ENCODE results near the gene CPLANE1. TPM values are rescaled to one million over a fixed set of nuclear protein-coding genes. Genes with fewer than 3 reads are reported as not detected.

Gene CPLANE1
- total and polyA plus RNA-seq, 10 of the 15 experiments (the other 5 are each of a cell fraction or from before 2014, with no cell fraction given), result 1.7 to 14.8 (median 6.7) TPM

DNA sequence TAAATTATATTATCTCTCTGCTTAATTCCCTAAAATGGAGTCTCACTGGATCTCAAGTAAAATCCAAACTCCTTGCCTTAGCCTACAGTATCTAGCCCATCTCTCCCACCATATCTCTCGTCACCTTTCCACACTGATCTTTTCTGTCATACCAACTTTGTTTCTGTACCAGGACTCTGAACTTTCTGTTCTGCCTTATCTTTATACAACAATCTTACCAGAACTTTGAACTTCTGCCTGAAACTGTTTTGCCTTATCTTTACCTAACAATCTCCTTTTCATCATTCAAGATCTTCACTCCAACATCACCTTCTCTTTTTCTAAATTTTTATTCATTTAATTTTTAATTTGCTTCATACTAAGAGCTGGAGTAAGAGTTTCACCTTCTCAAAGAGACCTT, 139.0 kb downstream of the CPLANE1 start:
- no peak overlapping the region for H3K4me3 ChIP-seq
- RAD21 ChIA-PET (ENCODE audit: unreplicated experiment), result no interaction called here
- intact Hi-C loops (cut with micrococcal nuclease; ENCODE audit: unreplicated experiment) (loop anchor here (5.0 kb wide), 1 partner anchor 72 kb away; no protein-coding TSS in a partner anchor), in situ Hi-C loops (cut with MboI) (no loop called here)
- H3K79me2 ChIP-seq (ENCODE audit: control insufficient read depth, insufficient read depth, low read length), result no peaks in the 10 kb centered on the region
- peaks cover 9% of the 10 kb centered on the region; the same call in 2 of the 3 replicates for H3K9me3 ChIP-seq (replicated peaks; ENCODE audit: control insufficient read depth, insufficient read depth, low read length)
- H3K9ac ChIP-seq (ENCODE audit: control insufficient read depth, insufficient read depth, low read length), result no peak overlapping the region
- H3K36me3 ChIP-seq (ENCODE audit: control insufficient read depth in 2 of 2, insufficient read depth in 2 of 2, low read length in 1 of 2), result peaks cover 0 to 1% of the 10 kb centered on the region in 2 experiments; a peak in 1 of 4 replicates
- 100% methylated on average over 1 of the region's 1 CpG for WGBS (ENCODE audit: insufficient coverage, insufficient replicate concordance, low lambda C conversion rate, missing lambda C conversion rate)
- BruUV-seq (replicated peaks), result no TSS peak
- ATAC-seq, result no peak
- SMC1A ChIA-PET (ENCODE audit: uncharacterized antibody, unreplicated experiment), result interaction anchor here (1.3 kb wide), 1 partner anchor 10 kb away, joined by 4 read pairs; no protein-coding TSS in a partner anchor
- FAIRE-seq, result no peak
- H3K27ac ChIP-seq (ENCODE audit: control insufficient read depth, insufficient read depth), result no peak overlapping the region
- no peak for DNase-seq (ENCODE audit: low read depth, low spot score)
- CTCF ChIA-PET, result no interaction called here
- no peak for TF ChIP-seq BACH1 (IDR thresholded peaks at IDR 0.05; ENCODE audit: borderline replicate concordance)
- no peak for TF ChIP-seq E4F1 (IDR thresholded peaks at IDR 0.05; ENCODE audit: borderline replicate concordance, partially characterized antibody)
- TF ChIP-seq TAF1 (IDR thresholded peaks at IDR 0.05; ENCODE audit: borderline replicate concordance, low read depth, low read length), result no peak
- no peak for TF ChIP-seq STAT1 (conservative IDR thresholded peaks at IDR 0.05)
- no peak for TF ChIP-seq MTA2 (IDR thresholded peaks at IDR 0.05; ENCODE audit: low read depth)
- TF ChIP-seq ZNF217 (IDR thresholded peaks at IDR 0.05), result no peak
- TF ChIP-seq BCL11A (IDR thresholded peaks at IDR 0.05; ENCODE audit: low read depth, low read length), result no peak
- TF ChIP-seq HDGF (IDR thresholded peaks at IDR 0.05), result no peak
- no peak for TF ChIP-seq POLR2AphosphoS5 (IDR thresholded peaks at IDR 0.05; ENCODE audit: low read length)
- TF ChIP-seq LARP7 (IDR thresholded peaks at IDR 0.05), result no peak
- TF ChIP-seq HDAC2 (IDR thresholded peaks at IDR 0.05), result no peak
- TF ChIP-seq, protein P1, sequence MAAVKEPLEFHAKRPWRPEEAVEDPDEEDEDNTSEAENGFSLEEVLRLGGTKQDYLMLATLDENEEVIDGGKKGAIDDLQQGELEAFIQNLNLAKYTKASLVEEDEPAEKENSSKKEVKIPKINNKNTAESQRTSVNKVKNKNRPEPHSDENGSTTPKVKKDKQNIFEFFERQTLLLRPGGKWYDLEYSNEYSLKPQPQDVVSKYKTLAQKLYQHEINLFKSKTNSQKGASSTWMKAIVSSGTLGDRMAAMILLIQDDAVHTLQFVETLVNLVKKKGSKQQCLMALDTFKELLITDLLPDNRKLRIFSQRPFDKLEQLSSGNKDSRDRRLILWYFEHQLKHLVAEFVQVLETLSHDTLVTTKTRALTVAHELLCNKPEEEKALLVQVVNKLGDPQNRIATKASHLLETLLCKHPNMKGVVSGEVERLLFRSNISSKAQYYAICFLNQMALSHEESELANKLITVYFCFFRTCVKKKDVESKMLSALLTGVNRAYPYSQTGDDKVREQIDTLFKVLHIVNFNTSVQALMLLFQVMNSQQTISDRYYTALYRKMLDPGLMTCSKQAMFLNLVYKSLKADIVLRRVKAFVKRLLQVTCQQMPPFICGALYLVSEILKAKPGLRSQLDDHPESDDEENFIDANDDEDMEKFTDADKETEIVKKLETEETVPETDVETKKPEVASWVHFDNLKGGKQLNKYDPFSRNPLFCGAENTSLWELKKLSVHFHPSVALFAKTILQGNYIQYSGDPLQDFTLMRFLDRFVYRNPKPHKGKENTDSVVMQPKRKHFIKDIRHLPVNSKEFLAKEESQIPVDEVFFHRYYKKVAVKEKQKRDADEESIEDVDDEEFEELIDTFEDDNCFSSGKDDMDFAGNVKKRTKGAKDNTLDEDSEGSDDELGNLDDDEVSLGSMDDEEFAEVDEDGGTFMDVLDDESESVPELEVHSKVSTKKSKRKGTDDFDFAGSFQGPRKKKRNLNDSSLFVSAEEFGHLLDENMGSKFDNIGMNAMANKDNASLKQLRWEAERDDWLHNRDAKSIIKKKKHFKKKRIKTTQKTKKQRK (IDR thresholded peaks at IDR 0.05; ENCODE audit: low read depth, low read length), result no peak
- no peak for TF ChIP-seq BCL3 (IDR thresholded peaks at IDR 0.05; ENCODE audit: borderline replicate concordance, insufficient read depth, low read depth, low read length, poor library complexity, severe bottlenecking)
- no peak for TF ChIP-seq ZBTB33 (IDR thresholded peaks at IDR 0.05)
- TF ChIP-seq E2F4 (IDR thresholded peaks at IDR 0.05; ENCODE audit: low read depth, low read length), result no peak
- no peak for TF ChIP-seq SMAD5 (IDR thresholded peaks at IDR 0.05; ENCODE audit: low read depth)
- H3K4me1 ChIP-seq (ENCODE audit: control insufficient read depth, insufficient read depth, low read length), result peaks cover 21% of the 10 kb centered on the region
- no peak overlapping the region for H2AFZ ChIP-seq (ENCODE audit: control insufficient read depth, low read depth, low read length)
- no peak overlapping the region for H3K4me2 ChIP-seq (ENCODE audit: control insufficient read depth, insufficient read depth)
- no peaks in the 10 kb centered on the region for H3K27me3 ChIP-seq (replicated peaks in 1 of 2; ENCODE audit: control insufficient read depth in 2 of 2, insufficient read depth in 2 of 2, low read length in 1 of 2)
- POLR2A ChIA-PET, result no interaction called here
- H4K20me1 ChIP-seq (ENCODE audit: control insufficient read depth, insufficient read depth), result no peaks in the 10 kb centered on the region
